Mesenchymal stem cell (in vitro differentiated cells and primary cell): ENCODE results near the gene MACROD1.
A peak's percentile ranks its signal among the peaks of the same experiment; 100 is the strongest.

ENCODE experiments used
- DNase-seq: peaks from one replicate; pipeline ENCODE4 v3.0.0-alpha.2; 2013
- H2AFZ ChIP-seq: one replicate; pipeline ENCODE4 v1.6.1; 2013; ENCODE audit warnings: low read depth, mild to moderate bottlenecking, control low read depth, inconsistent platforms, low read length, moderate library complexity
- H2AK5ac ChIP-seq: 2 replicates; pipeline ENCODE4 v1.6.1; 2013; ENCODE audit warnings: low read length, moderate library complexity, mild to moderate bottlenecking, inconsistent platforms; ENCODE audit not compliant: severe bottlenecking
- H2BK120ac ChIP-seq: one replicate; pipeline ENCODE4 v1.6.1; 2013; ENCODE audit warnings: low read depth, mild to moderate bottlenecking, inconsistent platforms, low read length, moderate library complexity
- H2BK12ac ChIP-seq, 2 experiments: one replicate each; pipeline ENCODE4 v1.6.1; 2013; ENCODE audit warnings: inconsistent platforms in 2 of 2, low read length in 2 of 2, mild to moderate bottlenecking in 2 of 2, moderate library complexity in 2 of 2, control low read depth in 1 of 2
- H2BK15ac ChIP-seq: one replicate; pipeline ENCODE4 v1.6.1; 2013; ENCODE audit warnings: mild to moderate bottlenecking, low read depth, inconsistent platforms; ENCODE audit not compliant: poor library complexity, severe bottlenecking
- H2BK5ac ChIP-seq: 2 replicates; pipeline ENCODE4 v1.6.1; 2013; ENCODE audit warnings: low read depth, mild to moderate bottlenecking, low read length, control low read depth, inconsistent platforms; ENCODE audit not compliant: poor library complexity, severe bottlenecking
- H3K14ac ChIP-seq, 2 experiments: one replicate each; pipeline ENCODE4 v1.6.1; 2013; ENCODE audit warnings: inconsistent platforms in 2 of 2, low read length in 2 of 2, control low read depth in 1 of 2, mild to moderate bottlenecking in 1 of 2, moderate library complexity in 1 of 2
- H3K18ac ChIP-seq, 2 experiments: one replicate each; pipeline ENCODE4 v1.6.1; 2013; ENCODE audit warnings: inconsistent platforms in 2 of 2, low read length in 2 of 2, control low read depth in 1 of 2, low read depth in 1 of 2, mild to moderate bottlenecking in 1 of 2
- H3K23ac ChIP-seq, 2 experiments: one replicate each; pipeline ENCODE4 v1.6.1; 2013; ENCODE audit warnings: inconsistent platforms in 2 of 2, low read length in 2 of 2, mild to moderate bottlenecking in 2 of 2, moderate library complexity in 2 of 2, control low read depth in 1 of 2
- H3K27ac ChIP-seq: 2 replicates; pipeline ENCODE4 v1.5.1; 2013; ENCODE audit warnings: mild to moderate bottlenecking, moderate library complexity, low read length, control low read depth, inconsistent platforms; ENCODE audit not compliant: poor library complexity, severe bottlenecking
- H3K27me3 ChIP-seq, 2 experiments: 2 replicates each; pipeline versions ENCODE4 v1.6.1 to v1.7.0; 2013; ENCODE audit warnings: low read length in 2 of 2, mild to moderate bottlenecking in 2 of 2, moderate library complexity in 2 of 2, control low read depth in 1 of 2, inconsistent platforms in 1 of 2; ENCODE audit not compliant: control insufficient read depth in 1 of 2, insufficient read depth in 1 of 2
- H3K36me3 ChIP-seq, 2 experiments: 2 replicates each; pipeline versions ENCODE4 v1.6.1 to v1.7.0; 2013; ENCODE audit warnings: low read length in 2 of 2, control low read depth in 1 of 2, inconsistent platforms in 1 of 2, low read depth in 1 of 2, mild to moderate bottlenecking in 1 of 2; ENCODE audit not compliant: insufficient read depth in 2 of 2, control insufficient read depth in 1 of 2
- H3K4ac ChIP-seq, 2 experiments: one replicate each; pipeline ENCODE4 v1.6.1; 2013; ENCODE audit warnings: inconsistent platforms in 2 of 2, low read length in 2 of 2, mild to moderate bottlenecking in 2 of 2, moderate library complexity in 2 of 2, control low read depth in 1 of 2, low read depth in 1 of 2
- H3K4me1 ChIP-seq: 2 replicates; pipeline ENCODE4 v1.6.1; 2013; ENCODE audit warnings: low read depth, low read length, control low read depth; ENCODE audit not compliant: control insufficient read depth, insufficient read depth
- H3K4me2 ChIP-seq: 2 replicates; pipeline ENCODE4 v1.6.1; 2013; ENCODE audit warnings: low read length, mild to moderate bottlenecking, inconsistent platforms; ENCODE audit not compliant: poor library complexity, severe bottlenecking
- H3K4me3 ChIP-seq, 2 experiments: 2 replicates each; pipeline versions ENCODE4 v1.5.1 to v1.7.0; 2013; ENCODE audit warnings: low read length in 2 of 2, mild to moderate bottlenecking in 2 of 2, control low read depth in 1 of 2, low read depth in 1 of 2; ENCODE audit not compliant: insufficient read depth in 1 of 2
- H3K79me1 ChIP-seq: replicated peaks from 2 replicates; pipeline ENCODE4 v1.6.1; 2013; ENCODE audit warnings: mild to moderate bottlenecking, control low read depth, low read length, inconsistent platforms; ENCODE audit not compliant: poor library complexity, severe bottlenecking
- H3K9ac ChIP-seq: 2 replicates; pipeline ENCODE4 v1.7.0; 2013; ENCODE audit warnings: mild to moderate bottlenecking, low read length, moderate library complexity
- H3K9me3 ChIP-seq: 2 replicates; pipeline ENCODE4 v1.7.0; 2013; ENCODE audit warnings: mild to moderate bottlenecking, low read length; ENCODE audit not compliant: control insufficient read depth
- H4K8ac ChIP-seq: one replicate; pipeline ENCODE4 v1.6.1; 2013; ENCODE audit warnings: inconsistent platforms, mild to moderate bottlenecking, low read length, moderate library complexity
- H4K91ac ChIP-seq: one replicate; pipeline ENCODE4 v1.6.1; 2013; ENCODE audit warnings: mild to moderate bottlenecking, low read length, inconsistent platforms
- WGBS: methylation state at CpG from one replicate; pipeline ENCODE4 v1.1.7; 2013; ENCODE audit warnings: mixed read lengths; 5-methylcytosine and 5-hydroxymethylcytosine counted together

The MACROD1 gene

DNA sequence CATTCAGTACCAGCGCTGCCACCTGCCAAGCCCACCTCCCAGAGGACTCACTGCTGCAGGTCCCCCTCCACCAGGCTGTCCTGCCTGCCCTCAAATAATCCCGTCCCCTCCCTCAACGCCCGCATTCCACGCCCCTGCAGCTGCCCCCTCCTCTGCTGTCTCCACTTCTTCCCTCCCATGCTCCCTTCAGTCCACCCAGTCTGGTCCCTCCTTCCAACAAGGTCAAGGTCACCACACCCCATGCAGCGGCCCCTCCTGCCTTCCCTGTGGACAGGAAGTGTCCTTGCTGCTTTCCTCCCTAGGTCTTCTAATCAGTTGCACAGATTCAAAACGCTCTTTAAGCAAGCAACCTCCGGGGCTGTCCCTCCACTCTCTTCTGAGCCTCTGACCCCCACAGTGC is 12.1 kb downstream of the MACROD1 start:
- no peak overlapping the region for H3K9ac ChIP-seq
- H2BK5ac ChIP-seq, result no peak overlapping the region
- H3K27me3 ChIP-seq, result peaks cover 4 to 13% of the 10 kb centered on the region in 2 experiments
- H3K18ac ChIP-seq, result no peak overlapping the region
- no peak overlapping the region for H2BK12ac ChIP-seq
- H3K4ac ChIP-seq, result no peak overlapping the region
- H3K14ac ChIP-seq, result no peak overlapping the region
- H2AK5ac ChIP-seq, result no peak overlapping the region
- no peak overlapping the region for H4K8ac ChIP-seq
- no peak overlapping the region for H4K91ac ChIP-seq
- no peak overlapping the region for H2AFZ ChIP-seq
- no peak overlapping the region for H2BK15ac ChIP-seq
- no peak overlapping the region for H3K23ac ChIP-seq
- H3K9me3 ChIP-seq, result no peaks in the 10 kb centered on the region
- no peaks in the 10 kb centered on the region for H3K79me1 ChIP-seq
- H3K4me3 ChIP-seq, result no peak overlapping the region
- no peak overlapping the region for H3K27ac ChIP-seq
- H2BK120ac ChIP-seq, result no peak overlapping the region
- WGBS, result 56% methylated on average over 8 of the region's 8 CpGs
- H3K36me3 ChIP-seq, result peaks cover 0 to 11% of the 10 kb centered on the region in 2 experiments
- no peak overlapping the region for H3K4me2 ChIP-seq
- peaks cover 22% of the 10 kb centered on the region for H3K4me1 ChIP-seq
- no peak for DNase-seq

GRCh38 chr11:64152841-64153691 is 12.8 kb downstream of the MACROD1 start:
- 25% methylated on average over 21 of the region's 23 CpGs for WGBS

GRCh38 chr11:64151337-64151736 is 14.6 kb downstream of the MACROD1 start:
- Histone ChIP-seq H4K8ac (no peak overlapping the region), H2BK120ac (no peak overlapping the region), H3K4me1 (peaks cover 23% of the 10 kb centered on the region), H4K91ac (no peak overlapping the region), H3K9ac (no peak overlapping the region), H2BK5ac (no peak overlapping the region), H3K14ac (no peak overlapping the region), H3K36me3 (peaks cover 0 to 13% of the 10 kb centered on the region in 2 experiments), H3K79me1 (no peaks in the 10 kb centered on the region), H3K27me3 (peaks cover 4 to 13% of the 10 kb centered on the region in 2 experiments), H2AFZ (no peak overlapping the region), H3K23ac (no peak overlapping the region), H3K4me2 (no peak overlapping the region), H3K4me3 (no peak overlapping the region), H3K4ac (no peak overlapping the region), H2AK5ac (no peak overlapping the region), H3K18ac (no peak overlapping the region), H3K9me3 (no peaks in the 10 kb centered on the region), H3K27ac (no peak overlapping the region), H2BK12ac (no peak overlapping the region), H2BK15ac (no peak overlapping the region)
- WGBS, result 96% methylated on average over 8 of the region's 8 CpGs
- no peak for DNase-seq

More at GRCh38 chr11:64152841-64153691, 12.8 kb downstream of the MACROD1 start:
- Histone ChIP-seq H3K79me1 (no peaks in the 10 kb centered on the region), H2AK5ac (no peak overlapping the region), H3K18ac (peak overlapping the region in 1 of 2 experiments; percentile 38), H2BK120ac (no peak overlapping the region), H4K8ac (peak overlapping the region; percentile 22), H2BK15ac (no peak overlapping the region), H3K4me1 (peaks cover 22% of the 10 kb centered on the region), H3K36me3 (peaks cover 0 to 11% of the 10 kb centered on the region in 2 experiments), H3K27me3 (peaks cover 4 to 13% of the 10 kb centered on the region in 2 experiments), H3K27ac (no peak overlapping the region), H4K91ac (no peak overlapping the region), H3K14ac (no peak overlapping the region), H3K9me3 (no peaks in the 10 kb centered on the region), H2AFZ (no peak overlapping the region), H3K4ac (no peak overlapping the region), H3K4me3 (peak overlapping the region; percentile 12 to 49), H2BK12ac (no peak overlapping the region), H3K9ac (no peak overlapping the region), H2BK5ac (no peak overlapping the region), H3K4me2 (peak overlapping the region; percentile 29), H3K23ac (no peak overlapping the region)
- DNase-seq, result peak; percentile 48

GRCh38 chr11:64150481-64151239 is 15.3 kb downstream of the MACROD1 start:
- H3K4me2 ChIP-seq, result no peak overlapping the region

More at GRCh38 chr11:64150481-64151239, 15.3 kb downstream of the MACROD1 start:
- Histone ChIP-seq H2AK5ac (no peak overlapping the region), H3K79me1 (no peaks in the 10 kb centered on the region), H3K23ac (no peak overlapping the region), H3K27me3 (peaks cover 4 to 13% of the 10 kb centered on the region in 2 experiments), H2BK12ac (no peak overlapping the region), H2BK15ac (no peak overlapping the region), H3K18ac (no peak overlapping the region), H3K36me3 (peaks cover 0 to 13% of the 10 kb centered on the region in 2 experiments), H3K4me1 (peaks cover 24% of the 10 kb centered on the region), H3K9ac (no peak overlapping the region), H3K14ac (no peak overlapping the region), H3K4me3 (no peak overlapping the region), H4K8ac (no peak overlapping the region), H3K27ac (no peak overlapping the region), H2BK120ac (no peak overlapping the region), H2BK5ac (no peak overlapping the region), H4K91ac (peak overlapping the region; percentile 18), H2AFZ (no peak overlapping the region), H3K4ac (no peak overlapping the region), H3K9me3 (no peaks in the 10 kb centered on the region)
- no peak for DNase-seq
- 90% methylated on average over 24 of the region's 24 CpGs for WGBS
